Suppressor macrophage (primary cell): ENCODE measurements around the gene SCGB1C1.

Experiments used
- DNase-seq, 4 experiments: peaks; one replicate each; pipeline ENCODE4 v3.0.0-alpha.2; 2020 to 2022

Gene SCGB1C1

DNA sequence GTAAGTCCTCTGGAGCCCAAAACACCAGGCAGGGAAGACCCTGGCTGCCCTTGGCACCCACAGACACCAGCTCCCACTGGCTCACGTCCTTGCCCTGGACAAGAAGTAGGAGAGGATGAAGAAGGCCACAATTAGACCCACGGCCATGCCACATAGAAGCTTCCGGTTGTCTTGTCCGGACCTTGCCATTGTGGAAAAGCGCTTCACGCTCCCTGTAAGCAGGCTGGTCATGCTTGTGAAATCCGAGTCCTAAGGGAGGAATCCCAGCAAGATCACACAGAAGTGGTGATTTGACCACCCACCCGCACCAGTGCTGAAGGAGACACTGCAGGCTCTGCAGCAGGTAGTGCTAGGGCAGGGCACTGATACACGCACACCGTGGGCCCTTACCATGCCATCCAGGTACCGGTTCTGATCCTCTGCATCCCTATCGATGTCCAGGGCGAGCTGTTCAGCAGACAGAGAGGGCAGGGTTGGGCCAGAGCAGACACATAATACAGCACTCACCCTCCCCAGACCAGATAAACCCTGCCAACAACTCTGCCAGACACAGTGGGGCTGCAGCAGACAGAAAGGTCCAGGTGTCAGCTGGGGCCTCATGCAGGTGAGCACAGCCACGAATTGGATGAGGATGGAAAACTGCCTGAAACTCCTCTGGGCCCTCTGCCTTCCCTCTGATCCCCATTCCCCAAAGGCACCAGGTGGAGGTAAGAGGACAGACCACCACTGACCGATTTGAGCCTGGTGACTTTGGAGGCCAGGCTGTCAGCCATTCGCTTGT, 12.5 kb downstream of the SCGB1C1 start:
- no peak for DNase-seq

DNA sequence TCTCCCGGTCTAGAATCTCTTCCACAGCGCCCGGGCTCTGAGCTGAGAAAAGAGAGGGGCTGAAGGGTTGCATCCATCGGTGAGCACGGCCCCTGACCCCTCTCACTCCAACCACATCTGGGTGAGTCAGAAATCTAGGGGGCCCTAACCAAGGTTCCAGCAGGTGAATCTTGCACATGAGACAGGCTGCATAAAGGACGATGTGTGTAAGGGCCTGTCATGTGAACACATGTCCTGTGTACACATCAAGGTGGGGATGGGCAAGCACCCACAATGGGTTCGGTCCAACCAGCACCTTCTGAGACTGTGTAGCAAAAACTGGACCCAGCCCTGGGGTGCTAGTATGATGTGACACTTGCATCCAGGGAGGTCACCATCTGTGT, 13.1 kb downstream of the SCGB1C1 start:
- no peak for DNase-seq

DNA sequence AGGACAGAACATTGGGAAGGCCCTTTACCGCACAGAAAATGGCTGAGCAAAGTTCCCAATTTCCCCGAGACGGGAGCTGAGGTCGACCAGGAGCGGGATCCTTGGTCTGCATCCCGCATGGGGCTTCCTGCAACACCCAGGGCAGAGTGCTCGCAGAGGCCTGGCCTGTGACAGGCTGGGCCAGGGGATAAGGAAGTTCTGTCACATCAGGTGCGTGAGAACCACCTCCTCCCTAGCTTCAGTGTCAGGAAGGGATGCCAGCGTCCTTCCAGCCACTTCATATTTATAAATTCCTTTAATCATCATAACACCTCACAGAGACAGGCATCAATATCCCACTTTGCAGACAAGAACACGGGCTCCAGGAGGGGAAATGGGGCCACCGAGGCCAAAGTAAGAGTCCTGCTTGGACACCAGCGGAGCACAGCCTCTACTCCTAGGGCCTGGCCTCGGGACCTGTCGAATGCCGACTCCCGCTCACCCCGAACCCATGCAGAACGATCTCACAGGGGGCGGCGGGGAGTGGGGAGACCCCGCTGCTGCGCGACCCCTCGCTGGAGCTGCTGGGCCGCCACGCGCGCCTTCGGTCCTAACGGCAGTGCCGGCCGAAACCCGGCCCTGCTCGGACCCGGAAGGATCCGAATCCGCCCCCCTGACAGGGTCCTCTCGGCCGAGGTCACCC, 13.8 kb downstream of the SCGB1C1 start:
- peak; percentile 52 to 68 (median 64) for DNase-seq

DNA sequence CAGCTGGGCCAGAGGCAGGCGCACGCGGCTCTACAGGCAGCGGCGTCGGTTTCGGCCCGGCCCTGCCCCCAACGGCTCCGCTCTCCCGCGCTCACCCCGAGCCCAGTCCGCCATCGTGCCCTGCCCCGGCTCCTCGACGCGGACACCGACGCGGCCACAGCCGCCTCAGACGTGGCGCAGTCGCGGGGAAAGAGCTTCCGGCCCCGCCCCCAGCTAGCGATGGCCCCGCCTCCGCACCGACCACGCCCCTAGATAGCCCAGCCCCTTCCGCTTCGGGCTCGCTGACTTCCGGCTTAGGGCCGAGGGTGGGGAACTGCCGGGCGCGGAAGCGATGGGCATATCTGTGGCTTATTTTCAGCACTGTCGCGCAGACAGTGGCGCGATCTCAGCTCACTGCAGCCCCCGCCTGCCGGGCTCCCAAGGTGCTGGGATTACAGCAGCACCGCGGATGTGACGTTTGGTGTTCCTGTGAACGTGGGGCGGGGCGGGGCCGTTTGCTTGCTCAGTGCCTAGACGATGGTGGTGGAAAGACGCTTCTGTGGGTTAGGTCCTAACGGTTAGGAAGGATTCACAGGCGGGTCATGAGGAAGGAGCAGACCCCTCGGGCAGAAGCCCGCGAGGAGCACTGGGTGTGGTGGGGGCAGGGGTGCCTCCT, 14.5 kb downstream of the SCGB1C1 start, which contains the start of the genes BET1L and RIC8A:
Gene BET1L, minus strand, starts transcription at position 192 of the 655 bp plus-strand sequence. Its CDS starts 78 bp downstream, at position 114.
Gene RIC8A, plus strand, starts transcription at position 501 of the 655 bp plus-strand sequence. CDS start 1,147 bp downstream, outside the sequence.
- DNase-seq = peak; percentile 99

DNA sequence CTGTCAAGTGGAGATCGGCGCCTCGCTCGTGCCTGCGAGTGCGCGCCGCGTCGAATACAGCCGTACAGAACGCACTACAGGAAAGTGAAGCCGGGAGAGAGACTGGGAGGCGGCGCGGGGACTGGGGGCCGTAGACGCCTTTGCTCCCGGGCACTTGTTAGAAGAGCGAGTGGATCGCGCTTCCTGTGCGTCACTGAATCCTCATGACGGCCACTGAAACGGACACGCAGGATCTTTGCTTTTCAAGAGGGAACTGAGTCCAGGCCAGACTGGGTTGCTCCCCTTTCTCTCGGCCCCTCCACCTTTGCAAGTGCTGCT, 14.9 kb downstream of the SCGB1C1 start:
- peak; percentile 77 to 85 (median 81) for DNase-seq

DNA sequence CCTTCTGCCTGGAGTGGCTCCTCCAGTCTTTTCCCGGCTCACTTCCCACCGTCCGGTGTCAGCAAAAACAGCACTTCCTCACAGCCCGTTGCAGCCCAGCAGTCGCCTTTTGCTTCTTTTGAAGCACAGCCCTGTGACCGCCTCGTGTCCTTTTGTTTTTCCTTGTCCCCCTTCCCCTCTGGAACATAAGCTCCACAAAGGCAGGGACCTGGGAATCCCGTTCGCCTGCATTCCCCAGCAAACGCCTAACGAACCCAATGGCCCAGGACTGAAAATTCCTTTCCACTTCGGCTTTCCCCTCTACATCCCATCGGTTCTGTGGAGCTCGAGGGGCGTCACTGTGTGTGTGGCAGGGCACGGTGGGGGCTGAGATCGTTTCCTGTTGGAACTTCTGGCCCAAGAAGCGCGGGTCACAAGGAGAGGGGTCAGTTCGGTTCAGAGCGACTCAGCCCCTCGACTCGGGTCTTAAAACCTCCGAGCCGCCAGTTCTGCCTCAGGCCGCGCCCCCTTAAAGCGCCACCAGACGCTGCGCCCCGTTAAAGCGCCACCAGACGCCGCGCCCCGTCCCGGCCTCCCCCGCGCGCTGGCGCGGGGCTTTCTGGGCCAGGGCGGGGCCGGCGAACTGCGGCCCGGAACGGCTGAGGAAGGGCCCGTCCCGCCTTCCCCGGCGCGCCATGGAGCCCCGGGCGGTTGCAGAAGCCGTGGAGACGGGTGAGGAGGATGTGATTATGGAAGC, 15.5 kb downstream of the SCGB1C1 start:
- peak; percentile 94 to 97 (median 96) for DNase-seq

DNA sequence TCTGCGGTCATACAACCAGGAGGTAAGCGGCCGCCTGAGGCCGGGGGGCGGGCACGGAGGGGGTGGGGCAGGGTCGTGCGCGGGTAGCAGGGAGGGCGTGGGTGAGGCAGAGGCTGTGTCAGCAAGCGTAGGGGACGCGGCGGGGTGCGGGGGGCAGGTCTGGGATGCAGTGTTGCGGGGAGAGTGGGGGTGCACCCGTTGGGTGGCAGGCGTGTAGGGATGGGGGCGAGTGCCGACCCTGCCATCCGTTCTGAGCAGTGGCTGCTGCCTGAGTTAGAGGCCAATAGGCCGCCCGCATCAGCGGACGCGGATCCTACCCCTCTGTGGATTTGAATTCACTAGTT, 16.0 kb downstream of the SCGB1C1 start:
- no peak for DNase-seq

DNA sequence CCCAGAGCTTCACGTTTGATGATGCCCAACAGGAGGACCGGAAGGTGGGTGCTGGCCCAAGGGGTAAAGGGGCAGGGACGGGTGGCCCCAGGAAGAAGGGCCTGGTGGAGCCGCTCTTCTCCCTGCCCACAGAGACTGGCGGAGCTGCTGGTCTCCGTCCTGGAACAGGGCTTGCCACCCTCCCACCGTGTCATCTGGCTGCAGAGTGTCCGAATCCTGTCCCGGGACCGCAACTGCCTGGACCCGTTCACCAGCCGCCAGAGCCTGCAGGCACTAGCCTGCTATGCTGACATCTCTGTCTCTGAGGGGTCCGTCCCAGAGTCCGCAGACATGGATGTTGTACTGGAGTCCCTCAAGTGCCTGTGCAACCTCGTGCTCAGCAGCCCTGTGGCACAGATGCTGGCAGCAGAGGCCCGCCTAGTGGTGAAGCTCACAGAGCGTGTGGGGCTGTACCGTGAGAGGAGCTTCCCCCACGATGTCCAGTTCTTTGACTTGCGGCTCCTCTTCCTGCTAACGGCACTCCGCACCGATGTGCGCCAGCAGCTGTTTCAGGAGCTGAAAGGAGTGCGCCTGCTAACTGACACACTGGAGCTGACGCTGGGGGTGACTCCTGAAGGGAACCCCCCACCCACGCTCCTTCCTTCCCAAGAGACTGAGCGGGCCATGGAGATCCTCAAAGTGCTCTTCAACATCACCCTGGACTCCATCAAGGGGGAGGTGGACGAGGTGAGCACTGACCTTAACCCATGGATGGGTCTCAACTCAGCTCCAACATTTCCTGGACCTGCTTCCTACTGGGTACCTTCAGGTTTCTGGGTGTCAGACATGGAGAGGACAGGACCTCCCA, 16.6 kb downstream of the SCGB1C1 start:
- DNase-seq = peak in 3 of 4 experiments; percentile 6 to 29 (median 22)

DNA sequence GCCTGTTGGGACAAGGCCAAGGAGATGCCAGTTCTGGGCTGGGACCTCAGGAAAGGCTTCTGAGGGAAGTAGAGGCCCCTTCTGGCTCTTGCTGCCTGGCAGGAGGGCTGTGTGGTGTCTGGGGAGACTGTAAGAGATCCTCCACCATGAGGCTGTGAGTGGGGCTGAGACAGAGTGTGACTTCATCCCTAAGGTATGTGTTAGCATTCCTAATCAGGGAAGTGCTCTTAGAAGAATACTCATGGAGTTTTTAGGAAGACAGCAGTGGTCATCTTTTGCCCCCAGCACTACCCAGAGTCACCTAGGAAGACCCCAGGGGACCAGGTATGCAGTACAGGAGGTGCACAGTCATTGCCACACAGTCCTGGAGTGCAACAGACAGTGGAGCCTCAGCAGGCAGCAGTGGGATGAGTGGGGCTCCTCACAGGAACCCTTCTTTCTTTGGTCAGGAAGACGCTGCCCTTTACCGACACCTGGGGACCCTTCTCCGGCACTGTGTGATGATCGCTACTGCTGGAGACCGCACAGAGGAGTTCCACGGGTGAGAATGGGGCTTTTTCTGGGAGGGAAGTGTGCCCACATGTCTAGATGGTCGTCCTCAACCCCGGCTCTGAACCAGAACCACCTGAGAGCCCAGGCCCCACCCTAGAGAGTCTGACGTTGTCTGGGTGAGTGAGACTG, 17.4 kb downstream of the SCGB1C1 start:
- DNase-seq = no peak

DNA sequence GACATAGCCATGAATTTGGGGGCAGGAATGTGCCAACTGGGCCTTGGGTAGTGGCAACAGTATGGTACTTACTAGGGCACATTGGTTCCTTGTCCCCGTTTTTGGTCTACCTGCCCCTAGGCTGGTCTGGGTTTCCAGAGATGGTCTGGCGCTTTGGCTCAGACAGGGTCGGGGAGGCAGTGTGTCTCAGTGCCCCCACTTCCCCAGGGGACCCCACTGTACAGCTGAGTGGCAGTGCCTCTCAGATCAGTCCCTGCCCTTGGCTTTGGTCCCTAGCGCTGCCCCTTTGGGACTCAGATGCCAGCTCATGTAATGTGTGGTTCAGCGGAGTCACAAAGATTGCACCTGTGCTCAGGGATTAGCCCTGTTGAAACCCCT, 17.9 kb downstream of the SCGB1C1 start:
- no peak for DNase-seq

DNA sequence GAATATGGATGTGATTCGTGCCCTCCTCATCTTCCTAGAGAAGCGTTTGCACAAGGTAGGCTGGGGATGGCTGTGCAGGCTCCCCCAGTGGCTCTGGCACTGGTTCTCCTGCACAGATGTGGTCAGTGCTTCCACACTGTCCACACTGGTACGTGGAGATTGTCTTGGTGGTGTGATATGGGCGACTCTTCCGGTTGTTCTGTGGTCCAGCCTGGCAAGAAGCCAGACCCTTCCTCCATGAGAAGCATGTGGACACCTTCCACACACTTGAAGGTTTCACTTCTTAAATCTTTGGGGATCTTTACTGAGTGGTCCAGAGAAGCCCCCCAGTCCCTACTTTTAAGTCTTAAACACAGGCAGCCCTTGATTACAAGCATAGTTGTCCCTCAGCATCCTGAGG, 18.4 kb downstream of the SCGB1C1 start:
- no peak for DNase-seq

DNA sequence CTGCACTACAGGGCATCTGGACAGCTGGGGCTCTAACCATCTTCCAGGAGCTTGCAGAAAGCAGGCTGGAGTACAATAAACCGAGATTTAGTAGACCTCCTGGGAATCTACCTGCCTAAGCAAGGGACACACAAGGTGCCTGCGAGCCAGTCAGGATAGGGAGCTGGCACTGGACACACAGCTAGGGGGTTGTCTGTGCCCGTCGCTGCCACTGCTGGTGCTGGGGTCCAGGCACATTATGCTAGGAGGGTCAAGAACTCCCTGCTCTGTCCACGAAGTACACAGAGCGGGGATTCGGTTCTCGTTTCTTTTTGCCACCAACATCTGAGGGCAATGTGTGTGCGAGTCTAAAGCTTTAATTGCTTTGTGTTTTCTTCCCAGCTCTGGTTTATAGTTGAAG, 18.9 kb downstream of the SCGB1C1 start:
- no peak for DNase-seq

DNA sequence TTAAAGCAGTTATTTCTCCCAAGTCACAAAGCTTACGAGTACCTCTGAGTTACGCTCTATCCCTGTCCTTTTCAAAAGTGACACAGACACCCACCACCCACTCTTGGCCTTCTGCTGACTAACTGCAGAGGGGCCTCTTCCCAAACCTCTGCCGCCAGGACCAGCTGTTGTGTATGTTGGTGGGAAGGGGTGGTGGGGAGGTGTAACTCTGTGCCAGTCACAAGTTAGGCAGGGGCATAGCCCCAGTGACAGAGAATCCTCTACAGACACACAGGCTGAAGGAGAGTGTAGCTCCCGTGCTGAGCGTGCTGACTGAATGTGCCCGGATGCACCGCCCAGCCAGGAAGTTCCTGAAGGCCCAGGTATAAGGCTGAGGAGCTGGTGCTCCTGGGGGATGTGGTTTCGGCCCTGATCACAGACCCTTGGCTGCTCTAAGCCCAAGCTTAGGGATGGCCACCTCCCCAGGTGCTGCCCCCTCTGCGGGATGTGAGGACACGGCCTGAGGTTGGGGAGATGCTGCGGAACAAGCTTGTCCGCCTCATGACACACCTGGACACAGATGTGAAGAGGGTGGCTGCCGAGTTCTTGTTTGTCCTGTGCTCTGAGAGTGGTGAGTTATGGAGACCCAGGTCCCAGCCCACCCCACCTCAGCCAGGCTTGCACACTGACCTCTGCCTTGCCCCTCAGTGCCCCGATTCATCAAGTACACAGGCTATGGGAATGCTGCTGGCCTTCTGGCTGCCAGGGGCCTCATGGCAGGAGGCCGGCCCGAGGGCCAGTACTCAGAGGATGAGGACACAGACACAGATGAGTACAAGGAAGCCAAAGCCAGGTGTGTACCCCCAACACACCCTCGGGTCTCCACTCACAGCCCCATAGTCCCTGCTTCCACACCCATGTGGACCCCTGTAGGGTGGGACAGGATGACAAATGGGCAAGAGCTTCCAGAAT, 19.5 kb downstream of the SCGB1C1 start:
- DNase-seq = no peak

DNA sequence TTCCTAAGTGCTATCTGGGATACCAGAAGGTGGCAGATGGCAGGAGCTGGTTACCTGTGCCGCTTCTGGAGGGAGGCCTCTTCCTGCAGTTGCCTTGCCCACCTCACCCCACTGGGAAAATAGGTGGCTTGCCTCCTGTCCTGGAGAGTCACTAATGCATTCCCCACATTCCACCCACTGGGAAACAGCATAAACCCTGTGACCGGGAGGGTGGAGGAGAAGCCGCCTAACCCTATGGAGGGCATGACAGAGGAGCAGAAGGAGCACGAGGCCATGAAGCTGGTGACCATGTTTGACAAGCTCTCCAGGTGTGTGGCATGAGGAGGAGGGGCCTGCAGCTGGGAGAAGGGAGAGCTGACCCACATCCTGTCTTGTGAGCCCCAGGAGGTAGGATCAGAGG, 20.2 kb downstream of the SCGB1C1 start:
- no peak for DNase-seq

DNA sequence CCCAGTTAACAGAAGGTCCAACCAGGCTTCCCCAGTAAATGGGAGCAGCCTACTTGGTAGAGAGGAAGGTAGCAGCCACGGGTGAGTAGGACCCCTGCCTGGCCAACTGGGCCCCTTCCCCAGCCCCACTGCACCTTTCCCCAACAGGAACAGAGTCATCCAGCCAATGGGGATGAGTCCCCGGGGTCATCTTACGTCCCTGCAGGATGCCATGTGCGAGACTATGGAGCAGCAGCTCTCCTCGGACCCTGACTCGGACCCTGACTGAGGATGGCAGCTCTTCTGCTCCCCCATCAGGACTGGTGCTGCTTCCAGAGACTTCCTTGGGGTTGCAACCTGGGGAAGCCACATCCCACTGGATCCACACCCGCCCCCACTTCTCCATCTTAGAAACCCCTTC, 21.2 kb downstream of the SCGB1C1 start:
- DNase-seq = no peak

DNA sequence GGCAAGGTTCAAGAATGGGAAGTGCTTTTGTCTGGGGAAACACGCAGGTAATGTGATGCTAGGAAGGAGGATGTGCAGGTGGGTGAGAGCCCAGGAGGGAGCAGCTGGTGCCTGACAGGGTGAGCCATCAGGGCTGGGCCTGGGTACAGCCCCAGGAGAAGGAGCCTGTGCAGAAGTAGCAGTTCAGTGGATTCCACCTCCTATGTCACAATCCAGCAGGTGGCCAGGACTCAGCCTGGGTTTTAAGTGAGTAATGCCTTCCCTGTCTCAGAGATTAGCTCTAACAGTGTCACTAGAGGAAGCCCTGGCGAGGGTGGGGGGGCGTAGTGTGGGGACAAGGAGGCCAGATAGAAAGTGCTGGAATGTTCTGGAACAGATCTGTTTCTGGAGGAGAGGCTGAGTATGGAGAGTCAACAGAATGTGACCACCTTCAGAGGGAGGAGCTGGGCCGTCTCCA, 22.7 kb downstream of the SCGB1C1 start:
- no peak for DNase-seq

DNA sequence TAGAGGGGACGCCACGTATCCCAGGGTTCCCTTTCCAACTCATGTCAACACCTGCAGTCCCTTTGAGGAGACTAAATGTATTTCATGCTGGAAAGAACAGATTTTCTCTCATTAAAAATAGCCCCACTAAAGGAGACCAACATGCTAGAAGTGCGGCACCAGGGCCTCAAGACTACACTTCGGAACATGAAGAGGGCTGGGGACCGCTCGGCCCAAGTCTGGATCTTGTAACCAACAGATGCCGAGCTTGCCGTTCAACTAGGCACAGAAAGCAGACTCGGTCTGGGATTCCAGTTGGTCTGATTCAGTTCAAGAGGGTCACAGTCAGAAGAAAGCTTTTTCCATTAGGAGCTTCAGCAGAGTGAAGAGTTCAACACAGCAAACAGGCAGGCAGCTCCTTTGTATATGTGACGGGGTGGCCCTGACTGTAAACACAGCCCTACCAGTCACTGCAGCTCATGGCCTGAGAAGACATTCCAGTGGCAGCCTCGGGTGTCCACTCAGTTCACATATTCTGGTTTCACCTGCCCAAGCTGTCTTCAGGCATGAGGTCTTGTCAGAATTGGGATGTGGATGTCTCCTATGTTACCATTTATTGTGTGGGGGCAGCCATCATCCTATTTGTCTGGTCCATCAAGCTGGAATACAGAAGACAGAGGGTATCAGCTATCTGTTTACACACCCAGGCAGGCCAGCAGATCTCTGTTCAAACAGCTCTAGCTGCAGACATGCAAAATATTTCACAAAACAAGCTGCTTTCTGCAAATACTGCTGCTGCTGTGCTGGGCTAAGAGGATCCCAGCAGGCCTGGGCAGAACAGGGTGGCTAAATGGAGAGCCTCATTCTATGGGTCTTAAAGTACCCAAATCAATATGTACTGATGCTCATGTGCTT, 23.4 kb downstream of the SCGB1C1 start:
- DNase-seq = no peak

DNA sequence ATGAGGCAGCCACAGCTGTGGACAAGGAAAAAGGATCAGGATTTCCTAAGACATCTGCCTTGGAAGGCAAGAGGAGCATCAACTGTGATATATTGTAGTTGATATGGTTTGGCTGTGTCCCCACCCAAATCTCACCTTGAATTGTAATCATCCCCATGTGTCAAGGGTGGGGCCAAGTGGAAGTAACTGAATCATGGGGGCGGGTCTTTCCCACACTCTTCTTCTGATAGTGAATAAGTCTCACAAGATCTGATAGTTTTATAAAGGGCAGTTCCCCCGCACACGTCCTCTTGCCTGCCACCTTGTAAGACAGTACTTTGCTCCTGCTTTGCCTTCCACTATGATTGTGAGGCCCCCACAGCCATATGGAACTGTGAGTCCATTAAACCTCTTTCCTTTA, 24.8 kb downstream of the SCGB1C1 start:
- peak in 1 of 4 experiments; percentile 24 for DNase-seq
